GM19043 (cell line): Measurements from ENCODE around the gene KDM5B.
"Not testable (repeated sequence)": the region's sequence is repeated elsewhere in the genome, so short reads cannot be mapped to it uniquely, and the experiment has no call there.

Source experiments
- ATAC-seq: cut with Tn5 transposase; IDR thresholded peaks from one replicate; pipeline ENCODE4 v1.9.1; 2021; ENCODE audit warnings: low read depth; ENCODE audit not compliant: unreplicated experiment

The KDM5B gene

GRCh38 chr1:202807926-202808757, at the start of gene KDM5B:
KDM5B (minus strand) TSS chr1:202808421; CDS start chr1:202808305, 116 bp downstream.
- no peak for ATAC-seq

DNA sequence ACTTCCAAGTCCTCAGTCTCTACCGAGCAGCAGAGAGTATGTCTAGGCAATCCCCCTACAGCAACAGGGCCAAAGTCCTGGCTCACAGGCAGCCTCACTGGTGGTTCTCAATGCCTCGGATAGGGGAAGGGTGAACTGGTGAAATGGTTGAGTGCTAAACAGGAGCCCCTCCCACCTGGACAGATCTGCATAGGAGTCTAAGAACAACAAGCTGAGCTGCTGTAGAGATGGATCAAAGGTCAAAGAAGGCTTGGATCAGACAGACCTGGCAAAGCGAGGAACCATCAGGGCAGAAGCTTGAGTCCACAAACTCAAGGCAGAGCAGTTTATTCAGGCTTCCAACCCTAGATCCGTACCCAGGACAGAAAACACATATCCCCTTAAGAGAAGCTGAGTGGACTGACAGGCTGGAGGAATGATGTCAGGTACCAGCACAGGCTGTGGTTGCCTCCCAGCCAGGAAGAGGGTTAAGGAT, 49.0 kb upstream of the KDM5B start:
- ATAC-seq: no peak

DNA sequence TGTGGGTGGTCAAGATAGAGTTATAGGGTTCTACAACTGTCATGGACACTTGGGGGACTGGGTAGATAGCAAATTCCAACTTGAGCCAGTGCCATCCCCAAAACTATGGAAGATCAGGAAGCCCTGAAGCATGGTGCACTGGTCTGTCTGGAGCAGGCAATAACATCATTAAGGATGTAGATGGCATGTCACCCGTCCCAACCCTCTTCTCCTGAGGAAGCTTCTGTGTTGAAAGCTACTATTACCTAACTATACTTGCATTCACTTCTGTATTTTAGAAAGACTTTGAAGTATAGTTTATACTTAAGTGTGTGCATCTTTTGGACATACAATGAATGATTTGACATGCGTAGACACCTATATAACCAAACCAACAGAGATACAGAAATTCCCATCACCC, 47.8 kb upstream of the KDM5B start:
- no peak for ATAC-seq

GRCh38 chr1:202854787-202855186, 46.6 kb upstream of the KDM5B start:
- ATAC-seq: no peak

DNA sequence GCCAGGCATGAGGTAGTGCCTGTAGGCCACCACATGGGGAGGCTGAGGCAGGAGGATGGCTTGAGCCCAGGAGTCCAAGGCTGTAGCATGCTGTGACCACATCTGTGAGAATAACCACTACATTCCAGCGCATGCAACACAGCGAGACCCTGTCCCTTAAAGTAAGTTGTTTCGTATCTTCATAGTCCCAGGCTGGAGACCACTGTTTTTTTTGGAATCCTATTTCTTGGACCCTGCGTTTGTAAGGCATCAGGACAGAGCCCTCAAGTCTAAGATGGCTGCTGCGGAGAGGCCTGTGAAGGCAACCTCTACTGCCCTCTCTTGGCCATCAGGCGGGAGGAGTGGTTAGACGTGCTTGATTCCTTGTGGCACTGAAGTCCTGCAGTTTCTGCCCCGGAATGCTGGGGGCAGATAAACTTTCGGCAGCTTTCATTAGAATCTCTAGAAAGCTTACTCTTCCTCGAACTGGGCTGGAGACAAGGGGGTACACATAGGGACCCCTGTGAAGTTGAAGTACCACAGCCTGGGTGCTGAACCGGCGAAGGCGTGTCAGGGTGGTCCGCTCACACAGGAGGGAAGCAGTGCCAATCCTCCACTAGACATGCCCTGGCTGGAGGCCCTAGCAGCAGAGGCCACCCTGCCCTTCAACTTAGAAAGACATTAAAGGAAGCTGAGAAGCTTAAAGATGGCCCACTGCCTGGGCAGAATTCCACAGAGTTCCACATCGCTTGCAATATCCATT, 44.1 kb upstream of the KDM5B start:
- ATAC-seq: no peak

GRCh38 chr1:202850593-202851362, 42.6 kb upstream of the KDM5B start:
- ATAC-seq: no peak

DNA sequence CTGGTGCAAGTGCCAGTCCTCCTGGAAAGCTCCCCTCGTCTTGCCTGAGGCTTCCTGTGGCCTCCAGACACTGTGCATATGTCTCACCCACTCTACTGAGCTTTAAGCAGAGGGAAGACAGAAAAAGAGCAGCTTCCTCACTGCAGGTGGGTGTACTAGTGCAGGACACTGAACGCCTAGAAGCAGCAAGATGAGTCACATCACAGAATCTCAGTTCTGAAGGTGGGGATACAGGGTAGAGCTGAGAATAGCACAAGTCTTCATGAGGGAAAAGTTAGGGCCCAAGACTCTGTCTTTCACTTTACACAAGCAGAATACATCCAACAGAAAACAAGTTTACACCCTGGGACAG, 39.9 kb upstream of the KDM5B start:
- peak; percentile 76 for ATAC-seq

DNA sequence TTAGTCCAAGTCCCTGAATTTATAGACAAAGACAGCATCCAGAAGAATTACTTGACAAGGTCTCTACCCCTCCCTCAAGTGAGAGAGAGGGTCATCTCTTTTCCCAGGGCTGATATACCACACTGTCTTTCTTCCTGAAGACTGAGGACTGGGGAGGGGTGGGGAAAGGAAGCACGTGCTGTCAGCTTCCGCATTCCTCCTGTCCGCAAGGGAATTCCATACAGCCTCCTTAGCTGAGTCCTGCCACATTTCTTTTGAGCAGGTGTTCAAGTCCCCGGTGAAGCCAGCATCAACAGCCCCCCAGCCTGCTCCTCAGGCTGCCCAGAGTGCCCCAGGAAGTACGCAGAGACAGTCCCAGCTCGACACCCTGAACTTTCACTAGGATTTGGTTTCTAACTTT, 36.7 kb upstream of the KDM5B start:
- no peak for ATAC-seq

- no peak for ATAC-seq
Observed at GRCh38 chr1:202844259-202844658, 36.0 kb upstream of the KDM5B start.

DNA sequence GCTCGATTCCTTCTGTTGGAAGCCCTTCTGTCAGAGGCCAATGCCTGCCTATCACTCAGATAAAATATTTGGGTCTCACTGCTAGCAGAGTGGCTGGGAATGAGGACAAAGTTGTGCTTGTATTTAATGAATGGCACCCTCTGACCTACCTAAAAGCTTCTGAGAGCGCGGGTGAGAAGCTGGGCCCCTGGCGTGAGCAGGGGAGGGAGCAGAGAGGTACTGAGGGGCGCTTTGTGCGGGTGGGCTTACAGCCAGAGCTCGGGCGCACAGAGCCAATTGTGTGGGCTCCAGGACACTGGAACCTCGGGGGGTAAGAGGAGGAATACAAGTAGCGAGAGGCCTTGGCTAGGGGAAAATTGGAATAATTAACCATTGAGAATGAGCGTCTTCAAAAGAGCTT, 34.9 kb upstream of the KDM5B start:
- no peak for ATAC-seq

DNA sequence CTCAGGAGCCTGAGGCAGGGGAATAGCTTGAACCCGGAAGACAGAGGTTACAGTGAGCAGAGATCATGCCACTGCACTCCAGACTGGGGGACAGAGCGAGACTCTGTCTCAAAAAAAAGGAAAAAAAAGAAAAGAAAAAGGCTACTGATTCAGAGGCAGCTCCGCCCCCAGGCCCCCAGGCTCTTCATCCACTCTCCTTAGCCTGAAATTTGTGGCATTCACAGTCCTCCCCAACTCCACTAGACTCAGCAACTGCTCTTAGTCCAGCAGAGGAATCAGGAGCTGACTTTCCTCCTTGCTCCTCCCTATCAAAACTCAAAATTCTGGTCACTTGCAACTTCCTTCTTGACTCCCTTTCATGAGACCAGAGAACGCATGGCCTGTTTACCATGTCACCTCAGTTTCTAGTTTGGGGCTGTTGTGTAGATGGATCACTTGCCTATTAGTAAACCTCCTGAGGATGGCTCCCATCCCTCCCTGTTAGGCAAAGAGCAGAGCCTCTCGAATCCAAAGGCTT, 29.6 kb upstream of the KDM5B start:
- ATAC-seq: no peak

DNA sequence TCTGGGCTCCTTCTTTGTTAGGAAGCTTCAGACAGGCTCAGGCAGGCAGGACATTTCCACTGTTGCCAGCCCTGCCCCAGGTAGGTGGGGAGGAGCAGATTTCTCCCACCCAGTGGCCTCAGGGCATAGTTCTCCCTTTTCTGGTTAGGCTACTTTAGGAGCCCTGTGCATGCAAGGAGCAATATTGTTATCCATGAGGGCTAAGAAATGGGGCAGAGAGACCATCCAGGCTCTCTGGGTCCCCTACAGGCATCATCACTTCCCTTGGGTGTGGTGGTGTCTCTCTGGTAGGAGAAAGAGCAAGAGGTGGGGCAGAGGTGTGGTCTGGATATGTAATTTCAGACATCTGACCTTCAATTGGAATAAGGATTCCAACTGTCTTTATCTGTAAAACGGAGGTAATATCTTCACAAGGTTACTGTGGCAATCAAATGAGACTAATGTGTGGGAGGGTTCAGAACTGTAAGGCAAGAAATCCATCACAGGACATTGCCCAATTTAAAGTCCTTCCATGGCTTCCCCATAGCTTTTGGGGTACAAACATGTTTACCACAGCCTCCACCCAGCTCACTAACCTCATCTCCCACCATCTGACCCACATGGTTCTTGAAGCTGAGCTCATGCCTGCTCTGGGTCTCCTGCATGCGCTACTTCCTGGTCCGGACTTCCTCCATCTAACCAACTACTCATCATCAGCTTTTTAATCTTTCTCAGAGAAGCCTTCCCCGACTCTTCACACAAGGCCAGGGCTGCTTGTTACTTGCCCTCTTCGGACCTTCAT, 28.6 kb upstream of the KDM5B start:
- ATAC-seq: no peak

DNA sequence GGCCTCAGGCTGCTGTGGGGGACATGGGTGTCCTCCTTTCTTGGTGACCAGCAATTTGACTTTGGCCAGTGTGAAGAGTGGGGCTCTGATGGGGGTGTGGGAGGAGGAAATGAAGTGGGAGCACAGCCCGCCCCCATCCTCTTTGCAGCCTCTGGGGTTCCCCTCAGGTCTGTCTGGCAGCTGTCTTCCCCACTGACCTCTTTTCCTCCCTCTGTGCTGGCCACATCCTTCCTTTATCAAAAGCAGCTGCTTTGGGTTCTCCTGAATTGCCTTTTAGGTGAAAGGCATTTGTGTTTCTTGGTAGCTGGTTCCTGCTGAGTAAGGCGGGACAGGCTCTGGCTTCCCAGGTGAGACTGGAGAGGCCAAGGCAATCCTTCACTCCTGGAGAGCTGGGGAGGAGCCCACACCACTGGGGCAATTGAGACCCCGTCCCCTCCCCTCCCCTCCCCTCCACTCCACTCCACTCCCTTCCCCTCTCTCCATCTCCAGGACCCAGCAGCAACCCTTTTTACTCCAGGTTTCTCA, 27.4 kb upstream of the KDM5B start:
- ATAC-seq: no peak

- no peak for ATAC-seq
Observed at GRCh38 chr1:202834771-202835547, 26.7 kb upstream of the KDM5B start.

DNA sequence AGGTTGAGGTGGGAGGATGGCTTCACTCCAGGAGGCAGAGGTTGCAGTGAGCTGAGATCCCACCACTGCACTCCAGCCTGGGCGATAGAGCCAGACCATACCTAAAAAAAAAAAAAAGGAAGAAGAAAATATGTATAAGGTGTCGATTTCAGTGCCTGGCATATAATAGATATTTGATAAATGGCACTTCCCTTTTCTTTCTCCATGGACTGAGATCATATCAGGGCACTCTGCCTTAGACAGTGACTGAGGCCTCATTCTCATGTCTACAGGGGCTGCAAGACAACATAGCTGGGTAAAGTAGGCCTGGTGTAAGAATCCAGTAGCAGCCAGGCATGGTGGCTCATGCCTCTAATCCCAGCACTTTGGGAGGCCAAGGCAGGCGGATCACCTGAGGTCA, 23.7 kb upstream of the KDM5B start:
- ATAC-seq: no peak

- ATAC-seq: not testable (repeated sequence)
Observed at GRCh38 chr1:202829223-202829622, 21.0 kb upstream of the KDM5B start.

GRCh38 chr1:202825748-202826147, 17.5 kb upstream of the KDM5B start:
- ATAC-seq: no peak

DNA sequence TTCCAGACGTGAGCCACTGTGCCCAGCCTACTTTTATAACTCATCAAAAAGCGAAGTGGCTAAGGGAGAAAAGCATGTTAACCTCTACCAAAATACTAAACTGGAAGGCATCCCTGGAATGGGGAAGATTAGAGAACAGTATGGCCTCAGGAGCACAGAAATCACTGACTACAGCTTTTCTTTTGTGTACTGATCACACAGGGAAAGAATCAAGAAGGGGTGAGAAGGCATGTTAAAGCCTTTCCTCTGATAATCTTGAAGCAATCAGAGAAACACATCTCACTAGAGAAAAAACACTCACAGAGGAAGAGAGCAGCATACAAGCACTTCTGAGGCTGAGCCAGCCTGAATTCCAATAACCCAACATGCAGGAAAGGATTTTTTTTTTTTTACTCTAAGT, 13.2 kb upstream of the KDM5B start:
- ATAC-seq: no peak

GRCh38 chr1:202818819-202819218, 10.6 kb upstream of the KDM5B start:
- no peak for ATAC-seq
